Transverse colon (tissue), 4 donors: ENCODE measurements around the gene FOXA2. TPM values are rescaled to one million over a fixed set of nuclear protein-coding genes. Genes with fewer than 3 reads are reported as not detected.

Experiments used
- DNase-seq: peaks from one replicate; pipeline ENCODE4 v3.0.0-alpha.2; 2019
- H3K27ac ChIP-seq, 4 donors: fragments of 200-600 bp; sonication (generic); 2 replicates each; pipeline ENCODE4 v1.5.1; 2016 to 2018; ENCODE audit warnings: inconsistent platforms in 4 of 4
- H3K27me3 ChIP-seq: fragments of 200-600 bp; sonication (generic); 2 replicates; pipeline ENCODE4 v1.5.1; 2017; ENCODE audit warnings: inconsistent platforms
- H3K36me3 ChIP-seq, 4 donors: fragments of 200-600 bp; sonication (generic); 2 replicates each; pipeline ENCODE4 v1.5.1; 2017 to 2019; ENCODE audit warnings: inconsistent platforms in 4 of 4
- H3K4me1 ChIP-seq, 4 donors: fragments of 200-600 bp; sonication (generic); 2 replicates each; pipeline ENCODE4 v1.5.1; 2017 to 2020; ENCODE audit warnings: inconsistent platforms in 4 of 4
- H3K4me3 ChIP-seq, 4 donors: fragments of 200-600 bp; sonication (generic); 1 replicate in 1 of 4; 2 replicates in 3 of 4; pipeline versions ENCODE4 v1.5.1 to v1.6.1; 2017 to 2019; ENCODE audit warnings: inconsistent platforms in 4 of 4
- H3K9me3 ChIP-seq, 2 donors: fragments of 200-600 bp; sonication (generic); 2 replicates each; pipeline ENCODE4 v1.5.1; 2017 to 2019; ENCODE audit warnings: inconsistent platforms in 2 of 2
- CTCF ChIP-seq, 5 experiments: fragments of 200-600 bp in 3 of 5; fragments of 450-650 bp in 2 of 5; sonication (generic) in 3 of 5; IDR thresholded peaks; 1 replicate in 2 of 5; 2 replicates in 3 of 5; pipeline ENCODE4 v1.5.1; 2016 to 2017; ENCODE audit warnings: antibody characterized with exemption in 5 of 5, inconsistent platforms in 3 of 5, mild to moderate bottlenecking in 2 of 5, moderate library complexity in 1 of 5
- EP300 ChIP-seq: sonication (generic); formaldehyde crosslinking; IDR thresholded peaks from one replicate; pipeline ENCODE4 v1.6.1; 2017; ENCODE audit warnings: antibody characterized with exemption, low read depth
- POLR2A ChIP-seq: fragments of 450-650 bp; IDR thresholded peaks from one replicate; pipeline ENCODE4 v1.6.1; 2016; ENCODE audit warnings: antibody characterized with exemption, mild to moderate bottlenecking, moderate library complexity
- POLR2AphosphoS5 ChIP-seq, 3 donors: sonication (generic); formaldehyde crosslinking; IDR thresholded peaks; one replicate each; pipeline ENCODE4 v1.6.1; 2016; ENCODE audit warnings: antibody characterized with exemption in 3 of 3
- WGBS, 2 donors: methylation state at CpG; one replicate each; pipeline ENCODE4 v1.1.5; 2018; ENCODE audit warnings: low coverage in 1 of 2; 5-methylcytosine and 5-hydroxymethylcytosine counted together
- in situ Hi-C, 4 donors: fragments of 200-750 bp; cut with MboI; loops; one replicate each; pipeline versions ENCODE4 v1.15.0 to v1.15.1; 2017; ENCODE audit warnings: low sequenced_read_pairs in 3 of 4, low pct_ligation_motif_present in 1 of 4, low pct_unique_long_range_greater_than_20kb in 1 of 4
- intact Hi-C: fragments of 100-400 bp; cut with DNase I; formaldehyde crosslinking; loops from one replicate; pipeline ENCODE4 v1.15.1; 2023; ENCODE audit warnings: low total_unique reads
- total RNA-seq, 4 donors: library from RNA; depleted of rRNA; stranded (reverse); fragments of >200 nt; gene quantifications; one replicate each; pipeline ENCODE4 v1.1.0, GENCODE V29; 2016

FOXA2 gene
- total RNA-seq, 4 donors from 2014 or later, result 10.5 to 16.1 (median 12.6) TPM

- WGBS, 2 donors, result 40% methylated on average over 5 of the region's 6 CpGs; no CpG with 5 or more reads in 1 of the 2 donors
- DNase-seq, result no peak
- Histone ChIP-seq H3K27ac (no peak overlapping the region), H3K4me3 (no peak overlapping the region), H3K27me3 (peaks cover 100% of the 10 kb centered on the region), H3K4me1 (peaks cover 0 to 10% (median 3%) of the 10 kb centered on the region in 4 donors), H3K9me3 (no peaks in the 10 kb centered on the region), H3K36me3 (no peaks in the 10 kb centered on the region)
- intact Hi-C loops (no loop called here), in situ Hi-C loops (no loop called here)
- TF ChIP-seq POLR2A, result no peak
Measured at GRCh38 chr20:22572491-22572890, 11.9 kb downstream of the FOXA2 start.

- TF ChIP-seq CTCF (IDR thresholded peaks at IDR 0.05), result no peak
- no peak for TF ChIP-seq POLR2A
- no peak for TF ChIP-seq EP300
- TF ChIP-seq POLR2AphosphoS5 (IDR thresholded peaks at IDR 0.05), result no peak
- intact Hi-C loops (no loop called here), in situ Hi-C loops (no loop called here)
- H3K27ac ChIP-seq, result no peak overlapping the region
- WGBS, 2 donors, result 53 to 70% methylated on average over 2 to 3 of the region's 3 CpGs
- no peaks in the 10 kb centered on the region for H3K9me3 ChIP-seq
- H3K27me3 ChIP-seq, result peaks cover 100% of the 10 kb centered on the region
- H3K36me3 ChIP-seq, result no peaks in the 10 kb centered on the region
- H3K4me1 ChIP-seq, result peaks cover 0 to 8% (median 3%) of the 10 kb centered on the region in 4 donors
- DNase-seq, result no peak
- no peak overlapping the region for H3K4me3 ChIP-seq
Measured at GRCh38 chr20:22572023-22572422, 12.3 kb downstream of the FOXA2 start.

GRCh38 chr20:22569353-22569752 lies 15.0 kb downstream of the FOXA2 start:
- peaks cover 0 to 8% (median 3%) of the 10 kb centered on the region in 4 donors for H3K4me1 ChIP-seq
- no peak for TF ChIP-seq POLR2AphosphoS5 (IDR thresholded peaks at IDR 0.05)
- TF ChIP-seq POLR2A, result no peak
- TF ChIP-seq CTCF (IDR thresholded peaks at IDR 0.05), result no peak
- TF ChIP-seq EP300, result no peak
- no peak overlapping the region for H3K27ac ChIP-seq
- in situ Hi-C loops, result no loop called here
- intact Hi-C loops, result no loop called here
- peaks cover 99% of the 10 kb centered on the region for H3K27me3 ChIP-seq
- 44 to 48% methylated on average over 11 of the region's 11 CpGs for whole genome bisulfite sequencing, 2 donors
- no peak for DNase-seq
- peak overlapping the region in 1 of 4 donors; percentile 26 for H3K4me3 ChIP-seq
- no peaks in the 10 kb centered on the region for H3K9me3 ChIP-seq
- no peaks in the 10 kb centered on the region for H3K36me3 ChIP-seq

GRCh38 chr20:22568872-22569344 lies 15.5 kb downstream of the FOXA2 start:
- H3K9me3 ChIP-seq, result no peaks in the 10 kb centered on the region
- DNase-seq, result peak; percentile 16
- H3K36me3 ChIP-seq, result no peaks in the 10 kb centered on the region
- intact Hi-C loops (no loop called here), in situ Hi-C loops (no loop called here)
- peaks cover 0 to 8% (median 3%) of the 10 kb centered on the region in 4 donors for H3K4me1 ChIP-seq
- peaks cover 99% of the 10 kb centered on the region for H3K27me3 ChIP-seq
- 5 to 9% methylated on average over 3 to 6 of the region's 31 CpGs for WGBS, 2 donors
- no peak for TF ChIP-seq POLR2AphosphoS5 (IDR thresholded peaks at IDR 0.05)
- no peak for TF ChIP-seq POLR2A
- TF ChIP-seq EP300, result no peak
- no peak for TF ChIP-seq CTCF (IDR thresholded peaks at IDR 0.05)
- peak overlapping the region in 3 of 4 donors; percentile 5 to 26 (median 15) for H3K4me3 ChIP-seq
- H3K27ac ChIP-seq, result no peak overlapping the region
